ENCODE measurements around the gene GNAO1.
"Not testable (repeated sequence)": the region's sequence is repeated elsewhere in the genome, so short reads cannot be mapped to it uniquely, and the experiment has no call there.

DNA sequence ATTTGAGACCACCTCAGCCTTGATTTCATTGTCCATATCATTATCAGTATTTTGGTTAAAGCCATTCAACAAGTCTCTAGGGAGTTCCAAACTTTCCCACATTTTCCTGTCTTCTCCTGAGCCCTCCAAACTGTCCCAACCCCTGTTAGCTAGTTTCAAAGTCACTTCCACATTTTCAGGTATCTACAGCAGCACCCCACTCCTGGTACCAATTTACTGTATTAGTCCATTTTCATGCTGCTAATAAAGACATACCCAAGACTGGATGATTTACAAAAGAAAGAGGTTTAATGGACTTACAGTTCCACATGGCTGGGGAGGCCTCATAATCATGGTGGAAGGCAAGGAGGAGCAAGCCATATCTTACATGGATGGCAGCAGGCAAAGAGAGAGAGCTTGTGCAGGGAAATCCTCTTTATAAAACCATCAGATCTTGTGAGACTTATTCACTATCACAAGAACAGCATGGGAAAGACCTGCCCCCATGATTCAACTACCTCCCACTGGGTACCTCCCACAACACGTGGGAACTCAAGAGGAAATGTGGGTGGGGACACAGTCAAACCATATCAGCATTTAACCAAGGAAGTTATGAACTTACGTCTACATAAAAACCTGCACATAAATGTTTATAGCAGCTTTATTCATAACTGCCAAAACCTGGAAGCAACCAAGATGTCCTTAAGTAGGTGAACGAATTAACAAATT, 189.6 kb downstream of the GNAO1 start:
- not testable (repeated sequence) for TF ChIP-seq NRL (CRISPR knock-in tag; IDR thresholded peaks at IDR 0.05; ENCODE audit: borderline replicate concordance); CREB1 (IDR thresholded peaks at IDR 0.05); CREB1 (CRISPR knock-in tag; IDR thresholded peaks at IDR 0.05); CAMTA2 (CRISPR knock-in tag; IDR thresholded peaks at IDR 0.05; ENCODE audit: borderline replicate concordance); CTCF (CRISPR knock-in tag; IDR thresholded peaks at IDR 0.05); ZNF775 (CRISPR knock-in tag; IDR thresholded peaks at IDR 0.05; ENCODE audit: borderline replicate concordance); IKZF5 (CRISPR knock-in tag; IDR thresholded peaks at IDR 0.05); NR3C1 (CRISPR knock-in tag; IDR thresholded peaks at IDR 0.05); ZNF512 (CRISPR knock-in tag; IDR thresholded peaks at IDR 0.05); SRF (IDR thresholded peaks at IDR 0.05; ENCODE audit: low read depth, low read length); EZH2 (conservative IDR thresholded peaks at IDR 0.05; ENCODE audit: low read depth, low read length); CHD2 (IDR thresholded peaks at IDR 0.05; ENCODE audit: low read depth, low read length)
- TF ChIP-seq, protein P1, sequence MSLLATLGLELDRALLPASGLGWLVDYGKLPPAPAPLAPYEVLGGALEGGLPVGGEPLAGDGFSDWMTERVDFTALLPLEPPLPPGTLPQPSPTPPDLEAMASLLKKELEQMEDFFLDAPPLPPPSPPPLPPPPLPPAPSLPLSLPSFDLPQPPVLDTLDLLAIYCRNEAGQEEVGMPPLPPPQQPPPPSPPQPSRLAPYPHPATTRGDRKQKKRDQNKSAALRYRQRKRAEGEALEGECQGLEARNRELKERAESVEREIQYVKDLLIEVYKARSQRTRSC (CRISPR knock-in tag; IDR thresholded peaks at IDR 0.05; ENCODE audit: low read depth): not testable (repeated sequence)
- TF ChIP-seq, protein P2, sequence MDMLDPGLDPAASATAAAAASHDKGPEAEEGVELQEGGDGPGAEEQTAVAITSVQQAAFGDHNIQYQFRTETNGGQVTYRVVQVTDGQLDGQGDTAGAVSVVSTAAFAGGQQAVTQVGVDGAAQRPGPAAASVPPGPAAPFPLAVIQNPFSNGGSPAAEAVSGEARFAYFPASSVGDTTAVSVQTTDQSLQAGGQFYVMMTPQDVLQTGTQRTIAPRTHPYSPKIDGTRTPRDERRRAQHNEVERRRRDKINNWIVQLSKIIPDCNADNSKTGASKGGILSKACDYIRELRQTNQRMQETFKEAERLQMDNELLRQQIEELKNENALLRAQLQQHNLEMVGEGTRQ (IDR thresholded peaks at IDR 0.05; ENCODE audit: low read depth, low read length): not testable (repeated sequence)
- TF ChIP-seq, protein P2 (CRISPR knock-in tag; IDR thresholded peaks at IDR 0.05; ENCODE audit: borderline replicate concordance): not testable (repeated sequence)

All from HepG2 (cell line).